Cardiac muscle cell (in vitro differentiated cells and primary cell): Measurements from ENCODE around the gene FDX1. TPM values are rescaled to one million over a fixed set of nuclear protein-coding genes. Genes with fewer than 3 reads are reported as not detected.

Source experiments
- DNase-seq, 2 donors: peaks; one replicate each; pipeline versions ENCODE4 v3.0.0 to v3.0.0-alpha.2; 2010 to 2017; ENCODE audit warnings: low read depth in 1 of 2, low spot score in 1 of 2
- H3K27ac ChIP-seq: fragments of 200-600 bp; sonication (generic); 2 replicates; pipeline ENCODE4 v1.5.1; 2016
- H3K27me3 ChIP-seq: fragments of 200-600 bp; sonication (generic); 2 replicates; pipeline ENCODE4 v1.6.0; 2016; ENCODE audit warnings: control low read depth
- H3K36me3 ChIP-seq: fragments of 200-600 bp; sonication (generic); 2 replicates; pipeline ENCODE4 v1.5.1; 2016; ENCODE audit warnings: control low read depth
- H3K4me1 ChIP-seq: fragments of 200-600 bp; sonication (generic); 2 replicates; pipeline ENCODE4 v1.8.1; 2017; ENCODE audit warnings: low read depth, mild to moderate bottlenecking, mixed run types
- H3K4me3 ChIP-seq: fragments of 200-600 bp; sonication (generic); 2 replicates; pipeline ENCODE4 v1.5.1; 2016; ENCODE audit warnings: mild to moderate bottlenecking
- H3K9me3 ChIP-seq: fragments of 200-600 bp; sonication (generic); 2 replicates; pipeline ENCODE4 v1.5.1; 2017; ENCODE audit warnings: low read depth, mild to moderate bottlenecking, control low read depth
- polyA plus RNA-seq: library from polyadenylated mRNA; unstranded; fragments of >200 nt; fragmentation: Nextera tagmentation; extraction: Ambion mirVana; gene quantifications from 2 replicates; pipeline ENCODE4 v1.2.1, GENCODE V29; 2016
- total RNA-seq: library from RNA; depleted of rRNA; stranded (reverse); fragments of >200 nt; gene quantifications from 2 replicates; pipeline ENCODE4 v1.2.3, GENCODE V29; 2016
- TF ChIP-seq, protein P1 (sequence below): IDR thresholded peaks from 2 replicates; pipeline ENCODE4 v1.5.1; 2012; ENCODE audit warnings: low read depth, mild to moderate bottlenecking, low read length

The FDX1 gene
- total and polyA plus RNA-seq, 2 experiments from 2014 or later: 20.0 to 30.0 TPM

DNA sequence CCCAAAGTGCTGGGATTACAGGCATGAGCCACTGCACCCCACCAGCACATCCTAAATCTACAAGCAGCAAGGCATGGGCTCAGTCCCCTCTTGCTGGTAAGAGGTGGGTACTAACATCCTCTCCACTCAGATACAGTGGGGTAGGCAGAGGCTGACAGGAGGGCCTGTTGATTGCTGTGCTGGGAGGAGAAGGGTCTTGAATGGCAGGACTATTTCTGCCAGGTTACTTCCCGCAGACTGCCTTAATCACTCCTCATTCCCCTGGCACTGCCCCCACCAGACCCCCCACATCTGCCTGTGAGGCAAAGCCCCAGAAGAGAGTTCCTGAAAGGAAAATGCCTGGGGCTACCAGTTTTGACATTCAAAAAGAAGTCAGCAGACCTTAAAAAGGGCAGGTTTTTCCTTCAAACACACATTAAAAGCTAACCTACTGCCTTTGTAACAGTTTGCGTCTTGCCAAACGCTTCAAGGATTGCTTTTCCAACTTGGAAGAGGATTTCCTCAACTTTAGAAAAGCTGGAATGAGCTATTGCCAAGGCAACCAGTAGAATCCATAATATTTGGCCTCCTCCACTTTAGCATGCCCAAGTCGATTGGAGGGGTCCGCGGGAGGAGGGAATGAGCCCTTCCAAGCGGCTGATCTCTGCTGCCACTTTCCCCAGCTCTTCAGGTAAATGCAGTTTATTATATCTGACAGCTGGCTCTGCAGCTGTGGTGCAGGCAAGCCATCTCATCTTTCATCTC, 62.0 kb downstream of the FDX1 start:
- Histone ChIP-seq H3K4me1 (no peaks in the 10 kb centered on the region), H3K4me3 (no peak overlapping the region), H3K36me3 (no peaks in the 10 kb centered on the region), H3K27me3 (no peaks in the 10 kb centered on the region), H3K27ac (no peak overlapping the region), H3K9me3 (no peaks in the 10 kb centered on the region)
- TF ChIP-seq, protein P1, sequence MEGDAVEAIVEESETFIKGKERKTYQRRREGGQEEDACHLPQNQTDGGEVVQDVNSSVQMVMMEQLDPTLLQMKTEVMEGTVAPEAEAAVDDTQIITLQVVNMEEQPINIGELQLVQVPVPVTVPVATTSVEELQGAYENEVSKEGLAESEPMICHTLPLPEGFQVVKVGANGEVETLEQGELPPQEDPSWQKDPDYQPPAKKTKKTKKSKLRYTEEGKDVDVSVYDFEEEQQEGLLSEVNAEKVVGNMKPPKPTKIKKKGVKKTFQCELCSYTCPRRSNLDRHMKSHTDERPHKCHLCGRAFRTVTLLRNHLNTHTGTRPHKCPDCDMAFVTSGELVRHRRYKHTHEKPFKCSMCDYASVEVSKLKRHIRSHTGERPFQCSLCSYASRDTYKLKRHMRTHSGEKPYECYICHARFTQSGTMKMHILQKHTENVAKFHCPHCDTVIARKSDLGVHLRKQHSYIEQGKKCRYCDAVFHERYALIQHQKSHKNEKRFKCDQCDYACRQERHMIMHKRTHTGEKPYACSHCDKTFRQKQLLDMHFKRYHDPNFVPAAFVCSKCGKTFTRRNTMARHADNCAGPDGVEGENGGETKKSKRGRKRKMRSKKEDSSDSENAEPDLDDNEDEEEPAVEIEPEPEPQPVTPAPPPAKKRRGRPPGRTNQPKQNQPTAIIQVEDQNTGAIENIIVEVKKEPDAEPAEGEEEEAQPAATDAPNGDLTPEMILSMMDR: no peak
- DNase-seq: peak in 1 of 2 donors; percentile 24

GRCh38 chr11:110492321-110492685, 62.6 kb downstream of the FDX1 start:
- Histone ChIP-seq H3K4me1 (no peaks in the 10 kb centered on the region), H3K27me3 (no peaks in the 10 kb centered on the region), H3K27ac (no peak overlapping the region), H3K36me3 (no peaks in the 10 kb centered on the region), H3K9me3 (no peaks in the 10 kb centered on the region), H3K4me3 (no peak overlapping the region)
- DNase-seq: no peak
- TF ChIP-seq, protein P1: no peak

DNA sequence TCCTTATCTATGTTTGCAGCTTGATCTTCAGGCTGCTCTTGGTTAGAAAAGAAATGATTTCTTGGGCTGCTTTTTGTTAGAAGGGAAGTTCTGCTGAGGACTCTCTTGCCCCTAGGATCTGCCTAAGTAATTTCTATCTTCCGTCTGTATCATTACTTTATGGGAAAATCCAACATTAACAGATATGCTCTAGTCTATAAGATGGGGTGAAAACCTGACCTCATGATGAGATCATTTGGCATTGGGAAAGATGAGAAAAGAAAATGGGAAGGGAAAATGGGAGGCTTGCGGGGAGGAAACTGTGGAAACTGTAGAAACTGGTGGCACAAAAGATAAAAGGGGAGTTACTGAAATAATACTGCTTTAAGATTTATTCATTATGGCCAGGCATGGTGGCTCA, 63.6 kb downstream of the FDX1 start:
- no peaks in the 10 kb centered on the region for H3K36me3 ChIP-seq
- TF ChIP-seq, protein P1: no peak
- no peak overlapping the region for H3K27ac ChIP-seq
- no peaks in the 10 kb centered on the region for H3K27me3 ChIP-seq
- no peak overlapping the region for H3K4me3 ChIP-seq
- H3K4me1 ChIP-seq: no peaks in the 10 kb centered on the region
- no peaks in the 10 kb centered on the region for H3K9me3 ChIP-seq
- no peak for DNase-seq

- no peaks in the 10 kb centered on the region for H3K27me3 ChIP-seq
- TF ChIP-seq, protein P1: no peak
- no peaks in the 10 kb centered on the region for H3K36me3 ChIP-seq
- H3K4me1 ChIP-seq: no peaks in the 10 kb centered on the region
- no peaks in the 10 kb centered on the region for H3K9me3 ChIP-seq
- no peak overlapping the region for H3K4me3 ChIP-seq
- no peak overlapping the region for H3K27ac ChIP-seq
- DNase-seq: peak in 1 of 2 donors; percentile 72
These were observed 67.7 kb downstream of the FDX1 start for GRCh38 chr11:110497231-110497978.

DNA sequence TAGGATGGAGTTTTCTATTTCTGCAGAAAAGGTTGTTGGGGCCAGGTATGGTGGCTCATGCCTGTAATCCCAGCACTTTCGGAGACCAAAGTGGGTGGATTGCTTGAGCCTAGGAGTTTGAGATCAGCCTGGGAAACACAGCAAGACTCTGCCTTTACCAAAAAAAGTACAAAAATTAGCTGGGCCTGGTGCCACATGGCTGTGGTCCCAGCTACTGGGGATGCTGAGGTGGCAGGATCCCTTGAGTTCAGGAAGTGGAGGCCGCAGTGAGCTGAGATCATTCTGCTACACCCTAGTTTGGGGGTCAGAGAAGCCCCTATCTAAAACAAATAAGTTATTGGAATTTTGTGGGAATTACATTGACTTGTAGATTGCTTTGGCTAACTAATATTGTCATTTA, 71.7 kb downstream of the FDX1 start:
- H3K27ac ChIP-seq: no peak overlapping the region
- no peaks in the 10 kb centered on the region for H3K9me3 ChIP-seq
- TF ChIP-seq, protein P1: no peak
- H3K4me3 ChIP-seq: no peak overlapping the region
- no peaks in the 10 kb centered on the region for H3K27me3 ChIP-seq
- peak in 1 of 2 donors; percentile 60 for DNase-seq
- no peaks in the 10 kb centered on the region for H3K4me1 ChIP-seq
- no peaks in the 10 kb centered on the region for H3K36me3 ChIP-seq
